K562 (cell line): ENCODE measurements around the gene CTNNA3. TPM values are rescaled to one million over a fixed set of nuclear protein-coding genes. Genes with fewer than 3 reads are reported as not detected.

ENCODE experiments used
- ATAC-seq: fragments of 200-7000 bp; cut with Tn5 transposase; 3 replicates; pipeline ENCODE4 v1.9.1; 2020; ENCODE audit warnings: moderate library complexity
- BruUV-seq: library from RNA; stranded (reverse); fragments of 400-500 nt; replicated peaks from 2 replicates; lab custom pipeline; 2021; lab: Mats Ljungman, UMichigan
- CTCF ChIA-PET: fragments of 300-600 bp; formaldehyde crosslinking; extraction: SDS; loops from one replicate; lab custom pipeline; 2021; ENCODE audit warnings: low intra/inter-chr PET ratio; lab: Yijun Ruan, JAX
- POLR2A ChIA-PET: fragments of 300-600, 350-650 bp; sonication (Branson Sonifier 250); formaldehyde crosslinking; extraction: SDS; loops from one replicate; lab custom pipeline; 2021; ENCODE audit warnings: antibody characterized with exemption, inconsistent platforms; lab: Yijun Ruan, JAX
- DNase-seq, 4 experiments: peaks; one replicate each; pipeline versions ENCODE4 v3.0.0 to v3.0.0-alpha.2; 2011 to 2018; ENCODE audit warnings: low spot score in 3 of 4, mixed read lengths in 3 of 4; ENCODE audit errors: extremely low read depth in 1 of 4
- FAIRE-seq: peaks from 2 replicates; lab custom pipeline; 2011; peaks lifted over from hg19 to GRCh38; lab: Jason Lieb, UNC
- H2AFZ ChIP-seq: 2 replicates; pipeline ENCODE4 v1.6.0; 2011; ENCODE audit warnings: low read depth, low read length, control low read depth, inconsistent platforms
- H3K27ac ChIP-seq: fragments of 200-600 bp; 3 replicates; pipeline ENCODE4 v1.8.0; 2011; ENCODE audit warnings: low read depth, mild to moderate bottlenecking, control low read depth, inconsistent platforms, low read length, moderate library complexity, mixed read lengths; ENCODE audit errors: extremely low read depth
- H3K27me3 ChIP-seq, 2 experiments: fragments of 300-600 bp in 1 of 2; 2 replicates in 1 of 2; 3 replicates in 1 of 2; pipeline versions ENCODE4 v1.6.0 to v1.8.0; 2011; ENCODE audit warnings: inconsistent platforms in 2 of 2, low read length in 2 of 2, mild to moderate bottlenecking in 1 of 2, mixed read lengths in 1 of 2, moderate library complexity in 1 of 2; ENCODE audit not compliant: control insufficient read depth in 2 of 2, insufficient read depth in 2 of 2
- H3K36me3 ChIP-seq: fragments of 300-600 bp; 3 replicates; pipeline ENCODE4 v1.8.0; 2011; ENCODE audit warnings: mild to moderate bottlenecking, low read length, inconsistent platforms; ENCODE audit not compliant: control insufficient read depth, insufficient read depth
- H3K4me1 ChIP-seq, 2 experiments: fragments of 200-600 bp in 1 of 2; replicated peaks in 1 of 2; 2 replicates in 1 of 2; 3 replicates in 1 of 2; pipeline versions ENCODE4 v1.5.1 to v1.8.0; 2011; ENCODE audit warnings: inconsistent platforms in 2 of 2, low read length in 2 of 2, mild to moderate bottlenecking in 1 of 2, mixed read lengths in 1 of 2, moderate library complexity in 1 of 2; ENCODE audit not compliant: control insufficient read depth in 2 of 2, insufficient read depth in 2 of 2
- H3K4me2 ChIP-seq: 2 replicates; pipeline ENCODE4 v1.6.1; 2011; ENCODE audit warnings: low read length, control low read depth, inconsistent platforms, mixed read lengths; ENCODE audit not compliant: insufficient read depth
- H3K4me3 ChIP-seq: fragments of 200-600 bp; sonication (generic), shearing (Covaris generic); 2 replicates; pipeline ENCODE4 v1.5.1; 2016; ENCODE audit warnings: control low read depth, inconsistent platforms
- H3K79me2 ChIP-seq: fragments of 200-600 bp; 3 replicates; pipeline ENCODE4 v1.8.0; 2011; ENCODE audit warnings: low read length, inconsistent platforms; ENCODE audit not compliant: control insufficient read depth, insufficient read depth
- H3K9ac ChIP-seq, 2 experiments: 2 replicates each; pipeline versions ENCODE4 v1.6.0 to v1.6.1; 2011; ENCODE audit warnings: low read depth in 2 of 2, low read length in 2 of 2, control low read depth in 1 of 2, inconsistent platforms in 1 of 2, mild to moderate bottlenecking in 1 of 2, mixed read lengths in 1 of 2; ENCODE audit not compliant: insufficient read depth in 1 of 2
- H3K9me1 ChIP-seq: one replicate; pipeline ENCODE4 v1.6.0; 2011; ENCODE audit warnings: inconsistent platforms, mild to moderate bottlenecking, low read length, moderate library complexity; ENCODE audit not compliant: control insufficient read depth, insufficient read depth
- H3K9me3 ChIP-seq: replicated peaks from 2 replicates; pipeline ENCODE4 v1.5.1; 2011; ENCODE audit warnings: low read depth, low read length, inconsistent platforms; ENCODE audit not compliant: control insufficient read depth, insufficient read depth
- H4K20me1 ChIP-seq: replicated peaks from 2 replicates; pipeline ENCODE4 v1.6.1; 2011; ENCODE audit warnings: low read length, inconsistent platforms, mixed read lengths; ENCODE audit not compliant: control insufficient read depth, insufficient read depth
- FOXA1 ChIP-seq: fragments of 450-650 bp; IDR thresholded peaks from 2 replicates; pipeline ENCODE4 v1.6.1; 2016; ENCODE audit warnings: mild to moderate bottlenecking, borderline replicate concordance
- HNRNPL ChIP-seq: fragments of 200-400 bp; formaldehyde crosslinking; IDR thresholded peaks from 2 replicates; pipeline ENCODE4 v1.6.1; 2017; ENCODE audit warnings: low read depth, mild to moderate bottlenecking, low read length
- MTF1 ChIP-seq: fragments of 250-450 bp; sonication (Bioruptor Pico); IDR thresholded peaks from 2 replicates; pipeline ENCODE4 v1.9.0; 2021; ENCODE audit warnings: moderate library complexity, mild to moderate bottlenecking, inconsistent platforms, borderline replicate concordance
- NFIC ChIP-seq: fragments of 450-650 bp; IDR thresholded peaks from 2 replicates; pipeline ENCODE4 v1.6.1; 2017; ENCODE audit warnings: mild to moderate bottlenecking, inconsistent platforms
- RUNX1 ChIP-seq: sonication (generic); IDR thresholded peaks from 2 replicates; pipeline ENCODE4 v1.6.1; 2016; ENCODE audit warnings: antibody characterized with exemption, low read depth
- SRF ChIP-seq, 2 experiments: fragments of 250-450, 450-650 bp in 1 of 2; sonication (Bioruptor Pico) in 1 of 2; sonication (generic) in 1 of 2; formaldehyde crosslinking; IDR thresholded peaks; 2 replicates each; pipeline versions ENCODE4 v1.5.0 to v1.5.1; 2020 to 2022; ENCODE audit warnings: mild to moderate bottlenecking in 1 of 2, missing genetic modification reagents in 1 of 2
- ZFP1 ChIP-seq: fragments of 450-650 bp; formaldehyde crosslinking; IDR thresholded peaks from 2 replicates; pipeline ENCODE4 v1.4.0; 2020; ENCODE audit warnings: mild to moderate bottlenecking, mixed read lengths
- ZNF445 ChIP-seq: fragments of 250-450 bp; sonication (Bioruptor Pico); IDR thresholded peaks from 2 replicates; pipeline ENCODE4 v1.4.0; 2020; ENCODE audit warnings: low read depth, mild to moderate bottlenecking, moderate library complexity
- ZNF785 ChIP-seq: fragments of 250-450 bp; sonication (Bioruptor Pico); IDR thresholded peaks from 2 replicates; pipeline ENCODE4 v1.4.0; 2020; ENCODE audit warnings: mild to moderate bottlenecking
- WGBS: fragments of 100-300 bp; shearing (Covaris generic); methylation state at CpG from one replicate; pipeline ENCODE4 v1.1.6; 2016; ENCODE audit warnings: low coverage, mixed read lengths; ENCODE audit not compliant: insufficient coverage; ENCODE audit errors: missing lambda C conversion rate; 5-methylcytosine and 5-hydroxymethylcytosine counted together
- in situ Hi-C: fragments of 300-500 bp; cut with MboI; formaldehyde crosslinking; loops from 4 replicates; pipeline ENCODE4 v1.15.0; 2018; ENCODE audit warnings: inconsistent platforms, mixed read lengths
- intact Hi-C: fragments of 100-400 bp; cut with micrococcal nuclease; formaldehyde crosslinking; loops from 2 replicates; pipeline ENCODE4 v1.14.2; 2022
- polyA plus RNA-seq, 8 experiments: library from polyadenylated mRNA; depleted of rRNA in 4 of 8; stranded (reverse) in 5 of 8; unstranded in 3 of 8; fragments of >200 nt; fragmentation: Nextera tagmentation in 2 of 8; fragmentation: Illumina TruSeq in 1 of 8; extraction: Ambion mirVana in 2 of 8; extraction: Trizol in 1 of 8; gene quantifications; 2 replicates each; pipeline versions ENCODE4 v1.2.1 to v1.2.3, GENCODE V29; 2011 to 2014; ENCODE audit warnings: inconsistent platforms in 1 of 8, missing spikeins in 1 of 8
- total RNA-seq, 7 experiments: library from RNA; depleted of rRNA in 6 of 7; stranded (reverse); fragments of >200 nt in 6 of 7; fragmentation: Illumina TruSeq in 2 of 7; extraction: Trizol in 2 of 7; gene quantifications; 2 replicates each; pipeline versions ENCODE4 v1.2.1 to v1.2.3, GENCODE V29; 2011 to 2021; ENCODE audit warnings: low replicate concordance in 1 of 7
- TF ChIP-seq, protein P1 (sequence below), 2 experiments: IDR thresholded peaks; 2 replicates each; pipeline ENCODE4 v1.6.1; 2011; ENCODE audit warnings: borderline replicate concordance in 1 of 2, control low read depth in 1 of 2, low read depth in 1 of 2, low read length in 1 of 2, mild to moderate bottlenecking in 1 of 2, mixed read lengths in 1 of 2, moderate library complexity in 1 of 2; ENCODE audit not compliant: insufficient read depth in 1 of 2, insufficient read length in 1 of 2, poor library complexity in 1 of 2, severe bottlenecking in 1 of 2; ENCODE audit errors: extremely low read depth in 1 of 2
- TF ChIP-seq, protein P2 (sequence below): sonication (generic); formaldehyde crosslinking; IDR thresholded peaks from 2 replicates; pipeline ENCODE4 v1.8.1; 2022; ENCODE audit warnings: missing genetic modification reagents
- TF ChIP-seq, protein P3 (sequence below): fragments of 250-450 bp; sonication (Bioruptor Pico); IDR thresholded peaks from 2 replicates; pipeline ENCODE4 v1.5.0; 2021
- TF ChIP-seq, protein P4 (sequence below): IDR thresholded peaks from 3 replicates; pipeline ENCODE4 v1.6.1; 2011; ENCODE audit warnings: borderline replicate concordance, mild to moderate bottlenecking; ENCODE audit not compliant: insufficient read length, insufficient read depth
- TF ChIP-seq, protein P5 (sequence below): fragments of 450-650 bp; IDR thresholded peaks from 2 replicates; pipeline ENCODE4 v1.7.0; 2016; ENCODE audit warnings: borderline replicate concordance
- TF ChIP-seq, protein P6 (sequence below): sonication (generic); formaldehyde crosslinking; IDR thresholded peaks from 2 replicates; pipeline ENCODE4 v1.9.0; 2022; ENCODE audit warnings: mild to moderate bottlenecking, missing genetic modification reagents

The CTNNA3 gene
- total and polyA plus RNA-seq, 9 of the 15 experiments (the other 6 are each of a cell fraction or from before 2014, with no cell fraction given), result 0.04 TPM; not detected in 8

DNA sequence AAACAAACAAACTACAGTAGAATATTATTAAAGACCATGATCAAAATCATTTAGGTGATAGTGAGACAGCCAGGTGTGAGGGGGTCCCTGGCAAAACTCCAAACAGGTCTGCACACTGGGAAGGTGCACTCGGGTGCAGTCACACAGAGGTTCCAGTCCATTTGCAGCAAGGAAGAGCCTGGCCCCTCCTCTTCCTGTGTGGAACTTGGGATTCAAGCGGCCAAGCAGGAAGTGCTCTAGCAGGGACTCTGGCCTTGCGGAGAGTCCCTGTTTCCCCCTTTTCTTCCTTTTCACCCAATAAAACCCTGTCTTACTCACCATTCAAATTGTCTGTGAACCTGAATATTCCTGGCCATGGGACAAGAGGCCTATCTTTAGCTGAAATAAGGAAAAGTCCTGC is 588.3 kb downstream of the CTNNA3 start:
- H3K4me3 ChIP-seq, result no peak overlapping the region
- no TSS peak for BruUV-seq
- no peak overlapping the region for H3K9ac ChIP-seq
- no peaks in the 10 kb centered on the region for H4K20me1 ChIP-seq
- ATAC-seq (no peak), FAIRE-seq (no peak), DNase-seq (no peak)
- H3K9me3 ChIP-seq, result no peaks in the 10 kb centered on the region
- POLR2A ChIA-PET, result no interaction called here
- in situ Hi-C loops, result no loop called here
- H3K9me1 ChIP-seq, result no peaks in the 10 kb centered on the region
- CTCF ChIA-PET, result no interaction called here
- no peak overlapping the region for H3K27ac ChIP-seq
- 0% methylated on average over 3 of the region's 3 CpGs for WGBS
- no peaks in the 10 kb centered on the region for H3K4me1 ChIP-seq
- no peaks in the 10 kb centered on the region for H3K27me3 ChIP-seq
- no peaks in the 10 kb centered on the region for H3K79me2 ChIP-seq
- intact Hi-C loops, result no loop called here
- no peak overlapping the region for H3K4me2 ChIP-seq
- H3K36me3 ChIP-seq, result no peaks in the 10 kb centered on the region
- H2AFZ ChIP-seq, result no peak overlapping the region
- TF ChIP-seq MTF1 (CRISPR knock-in tag) (no peak), ZNF445 (CRISPR knock-in tag) (no peak), HNRNPL (no peak), ZFP1 (no peak), NFIC (no peak), RUNX1 (no peak), SRF (CRISPR knock-in tag; IDR thresholded peaks at IDR 0.05) (no peak), FOXA1 (no peak), ZNF785 (no peak)
- TF ChIP-seq, protein P1, sequence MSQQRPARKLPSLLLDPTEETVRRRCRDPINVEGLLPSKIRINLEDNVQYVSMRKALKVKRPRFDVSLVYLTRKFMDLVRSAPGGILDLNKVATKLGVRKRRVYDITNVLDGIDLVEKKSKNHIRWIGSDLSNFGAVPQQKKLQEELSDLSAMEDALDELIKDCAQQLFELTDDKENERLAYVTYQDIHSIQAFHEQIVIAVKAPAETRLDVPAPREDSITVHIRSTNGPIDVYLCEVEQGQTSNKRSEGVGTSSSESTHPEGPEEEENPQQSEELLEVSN (IDR thresholded peaks at IDR 0.05; ENCODE audit: borderline replicate concordance in 1 of 2, extremely low read depth in 1 of 2, insufficient read depth in 1 of 2, insufficient read length in 1 of 2, low read depth in 1 of 2, low read length in 1 of 2, poor library complexity in 1 of 2, severe bottlenecking in 1 of 2), result no peak
- TF ChIP-seq, protein P2, sequence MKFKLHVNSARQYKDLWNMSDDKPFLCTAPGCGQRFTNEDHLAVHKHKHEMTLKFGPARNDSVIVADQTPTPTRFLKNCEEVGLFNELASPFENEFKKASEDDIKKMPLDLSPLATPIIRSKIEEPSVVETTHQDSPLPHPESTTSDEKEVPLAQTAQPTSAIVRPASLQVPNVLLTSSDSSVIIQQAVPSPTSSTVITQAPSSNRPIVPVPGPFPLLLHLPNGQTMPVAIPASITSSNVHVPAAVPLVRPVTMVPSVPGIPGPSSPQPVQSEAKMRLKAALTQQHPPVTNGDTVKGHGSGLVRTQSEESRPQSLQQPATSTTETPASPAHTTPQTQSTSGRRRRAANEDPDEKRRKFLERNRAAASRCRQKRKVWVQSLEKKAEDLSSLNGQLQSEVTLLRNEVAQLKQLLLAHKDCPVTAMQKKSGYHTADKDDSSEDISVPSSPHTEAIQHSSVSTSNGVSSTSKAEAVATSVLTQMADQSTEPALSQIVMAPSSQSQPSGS (CRISPR knock-in tag), result no peak
- TF ChIP-seq, protein P3, sequence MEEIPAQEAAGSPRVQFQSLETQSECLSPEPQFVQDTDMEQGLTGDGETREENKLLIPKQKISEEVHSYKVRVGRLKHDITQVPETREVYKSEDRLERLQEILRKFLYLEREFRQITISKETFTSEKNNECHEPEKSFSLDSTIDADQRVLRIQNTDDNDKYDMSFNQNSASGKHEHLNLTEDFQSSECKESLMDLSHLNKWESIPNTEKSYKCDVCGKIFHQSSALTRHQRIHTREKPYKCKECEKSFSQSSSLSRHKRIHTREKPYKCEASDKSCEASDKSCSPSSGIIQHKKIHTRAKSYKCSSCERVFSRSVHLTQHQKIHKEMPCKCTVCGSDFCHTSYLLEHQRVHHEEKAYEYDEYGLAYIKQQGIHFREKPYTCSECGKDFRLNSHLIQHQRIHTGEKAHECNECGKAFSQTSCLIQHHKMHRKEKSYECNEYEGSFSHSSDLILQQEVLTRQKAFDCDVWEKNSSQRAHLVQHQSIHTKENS (CRISPR knock-in tag), result no peak
- TF ChIP-seq, protein P4, sequence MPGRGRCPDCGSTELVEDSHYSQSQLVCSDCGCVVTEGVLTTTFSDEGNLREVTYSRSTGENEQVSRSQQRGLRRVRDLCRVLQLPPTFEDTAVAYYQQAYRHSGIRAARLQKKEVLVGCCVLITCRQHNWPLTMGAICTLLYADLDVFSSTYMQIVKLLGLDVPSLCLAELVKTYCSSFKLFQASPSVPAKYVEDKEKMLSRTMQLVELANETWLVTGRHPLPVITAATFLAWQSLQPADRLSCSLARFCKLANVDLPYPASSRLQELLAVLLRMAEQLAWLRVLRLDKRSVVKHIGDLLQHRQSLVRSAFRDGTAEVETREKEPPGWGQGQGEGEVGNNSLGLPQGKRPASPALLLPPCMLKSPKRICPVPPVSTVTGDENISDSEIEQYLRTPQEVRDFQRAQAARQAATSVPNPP, result no peak
- TF ChIP-seq, protein P5, sequence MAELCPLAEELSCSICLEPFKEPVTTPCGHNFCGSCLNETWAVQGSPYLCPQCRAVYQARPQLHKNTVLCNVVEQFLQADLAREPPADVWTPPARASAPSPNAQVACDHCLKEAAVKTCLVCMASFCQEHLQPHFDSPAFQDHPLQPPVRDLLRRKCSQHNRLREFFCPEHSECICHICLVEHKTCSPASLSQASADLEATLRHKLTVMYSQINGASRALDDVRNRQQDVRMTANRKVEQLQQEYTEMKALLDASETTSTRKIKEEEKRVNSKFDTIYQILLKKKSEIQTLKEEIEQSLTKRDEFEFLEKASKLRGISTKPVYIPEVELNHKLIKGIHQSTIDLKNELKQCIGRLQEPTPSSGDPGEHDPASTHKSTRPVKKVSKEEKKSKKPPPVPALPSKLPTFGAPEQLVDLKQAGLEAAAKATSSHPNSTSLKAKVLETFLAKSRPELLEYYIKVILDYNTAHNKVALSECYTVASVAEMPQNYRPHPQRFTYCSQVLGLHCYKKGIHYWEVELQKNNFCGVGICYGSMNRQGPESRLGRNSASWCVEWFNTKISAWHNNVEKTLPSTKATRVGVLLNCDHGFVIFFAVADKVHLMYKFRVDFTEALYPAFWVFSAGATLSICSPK, result no peak
- TF ChIP-seq, protein P6, sequence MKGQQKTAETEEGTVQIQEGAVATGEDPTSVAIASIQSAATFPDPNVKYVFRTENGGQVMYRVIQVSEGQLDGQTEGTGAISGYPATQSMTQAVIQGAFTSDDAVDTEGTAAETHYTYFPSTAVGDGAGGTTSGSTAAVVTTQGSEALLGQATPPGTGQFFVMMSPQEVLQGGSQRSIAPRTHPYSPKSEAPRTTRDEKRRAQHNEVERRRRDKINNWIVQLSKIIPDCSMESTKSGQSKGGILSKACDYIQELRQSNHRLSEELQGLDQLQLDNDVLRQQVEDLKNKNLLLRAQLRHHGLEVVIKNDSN (CRISPR knock-in tag), result no peak
